CD14-positive monocyte (primary cell): ENCODE data around the gene SPO11. TPM values are rescaled to one million over a fixed set of nuclear protein-coding genes. Genes with fewer than 3 reads are reported as not detected.

ENCODE experiments used
- DNase-seq, 3 donors: peaks; one replicate each; pipeline ENCODE4 v3.0.0-alpha.2; 2011 to 2022
- H2AFZ ChIP-seq: 2 replicates; pipeline ENCODE4 v1.6.0; 2012; ENCODE audit warnings: mild to moderate bottlenecking, low read depth, low read length, inconsistent platforms; ENCODE audit not compliant: insufficient read depth, poor library complexity, severe bottlenecking
- H3K27ac ChIP-seq, 2 donors: 1 replicate in 1 of 2; 2 replicates in 1 of 2; pipeline ENCODE4 v1.5.1; 2012 to 2013; ENCODE audit warnings: low read length in 2 of 2, control low read depth in 1 of 2, inconsistent platforms in 1 of 2, low read depth in 1 of 2, mild to moderate bottlenecking in 1 of 2
- H3K27me3 ChIP-seq, 2 donors: one replicate each; pipeline versions ENCODE4 v1.6.0 to v1.6.1; 2011 to 2013; ENCODE audit warnings: low read length in 2 of 2; ENCODE audit not compliant: control insufficient read depth in 2 of 2, insufficient read depth in 2 of 2
- H3K36me3 ChIP-seq, 2 donors: replicated peaks in 1 of 2; 1 replicate in 1 of 2; 2 replicates in 1 of 2; pipeline versions ENCODE4 v1.5.1 to v1.6.1; 2012 to 2013; ENCODE audit warnings: low read length in 2 of 2, control low read depth in 1 of 2, inconsistent platforms in 1 of 2, mild to moderate bottlenecking in 1 of 2; ENCODE audit not compliant: insufficient read depth in 2 of 2, control insufficient read depth in 1 of 2
- H3K4me1 ChIP-seq, 2 donors: 1 replicate in 1 of 2; 2 replicates in 1 of 2; pipeline versions ENCODE4 v1.5.1 to v1.6.1; 2012 to 2013; ENCODE audit warnings: low read length in 2 of 2, control low read depth in 1 of 2, inconsistent platforms in 1 of 2, mild to moderate bottlenecking in 1 of 2, moderate library complexity in 1 of 2; ENCODE audit not compliant: insufficient read depth in 2 of 2, control insufficient read depth in 1 of 2
- H3K4me2 ChIP-seq: replicated peaks from 2 replicates; pipeline ENCODE3; 2012; ENCODE audit warnings: low read length, moderate library complexity, mild to moderate bottlenecking; ENCODE audit not compliant: poor library complexity, severe bottlenecking; ENCODE audit errors: extremely low read depth
- H3K4me3 ChIP-seq, 3 experiments: fragments of 200-600 bp in 1 of 3; sonication (generic) in 1 of 3; replicated peaks in 1 of 3; 1 replicate in 2 of 3; 2 replicates in 1 of 3; pipeline ENCODE4 v1.5.1; 2011 to 2013; ENCODE audit warnings: low read length in 3 of 3, mild to moderate bottlenecking in 3 of 3, control low read depth in 2 of 3, low read depth in 2 of 3, inconsistent platforms in 1 of 3, moderate library complexity in 1 of 3
- H3K79me2 ChIP-seq: 2 replicates; pipeline ENCODE4 v1.6.0; 2012; ENCODE audit warnings: mild to moderate bottlenecking, control low read depth, inconsistent platforms, low read length, moderate library complexity; ENCODE audit not compliant: insufficient read depth
- H3K9ac ChIP-seq: 2 replicates; pipeline ENCODE4 v1.6.0; 2017; ENCODE audit warnings: low read length, mild to moderate bottlenecking; ENCODE audit not compliant: insufficient read depth, poor library complexity, severe bottlenecking
- H3K9me3 ChIP-seq, 2 donors: replicated peaks in 1 of 2; 1 replicate in 1 of 2; 2 replicates in 1 of 2; pipeline versions ENCODE4 v1.5.1 to v1.6.1; 2012 to 2013; ENCODE audit warnings: low read length in 2 of 2, control low read depth in 1 of 2; ENCODE audit not compliant: control insufficient read depth in 1 of 2, insufficient read depth in 1 of 2
- H4K20me1 ChIP-seq: 2 replicates; pipeline ENCODE4 v1.6.0; 2012; ENCODE audit warnings: mild to moderate bottlenecking, low read length, control low read depth, moderate library complexity; ENCODE audit not compliant: insufficient read depth
- H3K27ac Mint-ChIP-seq, 7 donors: one replicate each; pipeline ENCODE4 v1.8.0; 2020; ENCODE audit warnings: mild to moderate bottlenecking in 7 of 7, mixed read lengths in 7 of 7, moderate library complexity in 6 of 7, inconsistent platforms in 2 of 7
- H3K27me3 Mint-ChIP-seq, 3 donors: one replicate each; pipeline ENCODE4 v1.8.0; 2021 to 2022; ENCODE audit warnings: low read depth in 3 of 3, mild to moderate bottlenecking in 3 of 3, mixed read lengths in 3 of 3, moderate library complexity in 3 of 3, inconsistent platforms in 1 of 3
- H3K36me3 Mint-ChIP-seq, 2 donors: one replicate each; pipeline ENCODE4 v1.8.0; 2020; ENCODE audit warnings: mixed read lengths in 2 of 2, inconsistent platforms in 1 of 2, mild to moderate bottlenecking in 1 of 2
- H3K4me1 Mint-ChIP-seq: one replicate; pipeline ENCODE4 v1.8.0; 2020; ENCODE audit warnings: mild to moderate bottlenecking, mixed read lengths
- H3K4me3 Mint-ChIP-seq, 2 donors: one replicate each; pipeline ENCODE4 v1.8.0; 2020; ENCODE audit warnings: mild to moderate bottlenecking in 2 of 2, mixed read lengths in 2 of 2, moderate library complexity in 1 of 2
- H3K9me3 Mint-ChIP-seq, 7 donors: one replicate each; pipeline ENCODE4 v1.8.0; 2020 to 2022; ENCODE audit warnings: mixed read lengths in 7 of 7, mild to moderate bottlenecking in 6 of 7, moderate library complexity in 6 of 7, inconsistent platforms in 2 of 7
- WGBS: methylation state at CpG from one replicate; pipeline ENCODE4 v1.1.5; 2013; ENCODE audit warnings: missing lambda C conversion rate; ENCODE audit not compliant: insufficient coverage; 5-methylcytosine and 5-hydroxymethylcytosine counted together
- intact Hi-C, 2 donors: fragments of 100-400 bp; cut with micrococcal nuclease; formaldehyde crosslinking; loops; one replicate each; pipeline versions ENCODE4 v1.15.0 to v1.15.1; 2023
- polyA plus RNA-seq, 3 donors: library from polyadenylated mRNA; depleted of rRNA in 1 of 3; unstranded in 2 of 3; stranded (reverse) in 1 of 3; fragments of 300-500 nt in 2 of 3; fragments of >200 nt in 1 of 3; fragmentation: Illumina TruSeq in 2 of 3; gene quantifications; 1 replicate in 2 of 3; 2 replicates in 1 of 3; pipeline ENCODE4 v1.2.3, GENCODE V29; 2012 to 2021
- TF ChIP-seq, protein P1 (sequence below): fragments of 200-600 bp; IDR thresholded peaks from one replicate; pipeline ENCODE4 v1.8.0; 2022; ENCODE audit warnings: antibody characterized with exemption, mild to moderate bottlenecking

The SPO11 gene
- polyA plus RNA-seq, 3 donors = not detected

DNA sequence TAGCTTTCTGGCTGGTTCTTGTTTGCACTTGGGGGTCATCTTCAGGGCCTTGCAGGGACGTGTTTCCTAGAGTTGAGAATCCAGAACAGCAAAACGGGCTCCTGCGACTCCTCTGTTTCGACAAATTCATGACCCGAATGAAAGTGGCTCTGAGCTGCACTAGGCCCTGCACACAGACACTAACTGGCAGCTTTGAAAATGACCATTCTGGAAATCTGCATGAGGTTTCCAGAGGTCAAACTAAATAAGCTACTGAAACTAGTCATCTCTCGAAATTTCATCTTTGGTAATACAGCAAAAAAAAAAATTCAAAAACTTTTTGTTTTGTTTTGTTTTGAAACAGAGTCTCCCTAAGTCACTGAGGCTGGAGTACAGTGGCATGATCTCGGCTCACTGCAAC lies 47.7 kb upstream of the SPO11 start:
- no peaks in the 10 kb centered on the region for H3K36me3 Mint-ChIP-seq
- intact Hi-C loops = no loop called here
- no peaks in the 10 kb centered on the region for H3K4me1 ChIP-seq
- no peak overlapping the region for H3K4me2 ChIP-seq
- TF ChIP-seq, protein P1, sequence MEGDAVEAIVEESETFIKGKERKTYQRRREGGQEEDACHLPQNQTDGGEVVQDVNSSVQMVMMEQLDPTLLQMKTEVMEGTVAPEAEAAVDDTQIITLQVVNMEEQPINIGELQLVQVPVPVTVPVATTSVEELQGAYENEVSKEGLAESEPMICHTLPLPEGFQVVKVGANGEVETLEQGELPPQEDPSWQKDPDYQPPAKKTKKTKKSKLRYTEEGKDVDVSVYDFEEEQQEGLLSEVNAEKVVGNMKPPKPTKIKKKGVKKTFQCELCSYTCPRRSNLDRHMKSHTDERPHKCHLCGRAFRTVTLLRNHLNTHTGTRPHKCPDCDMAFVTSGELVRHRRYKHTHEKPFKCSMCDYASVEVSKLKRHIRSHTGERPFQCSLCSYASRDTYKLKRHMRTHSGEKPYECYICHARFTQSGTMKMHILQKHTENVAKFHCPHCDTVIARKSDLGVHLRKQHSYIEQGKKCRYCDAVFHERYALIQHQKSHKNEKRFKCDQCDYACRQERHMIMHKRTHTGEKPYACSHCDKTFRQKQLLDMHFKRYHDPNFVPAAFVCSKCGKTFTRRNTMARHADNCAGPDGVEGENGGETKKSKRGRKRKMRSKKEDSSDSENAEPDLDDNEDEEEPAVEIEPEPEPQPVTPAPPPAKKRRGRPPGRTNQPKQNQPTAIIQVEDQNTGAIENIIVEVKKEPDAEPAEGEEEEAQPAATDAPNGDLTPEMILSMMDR = no peak
- H3K4me1 Mint-ChIP-seq = no peaks in the 10 kb centered on the region
- H3K79me2 ChIP-seq = no peaks in the 10 kb centered on the region
- H3K4me3 ChIP-seq = no peak overlapping the region
- H3K27me3 Mint-ChIP-seq = peaks cover 27 to 35% (median 32%) of the 10 kb centered on the region in 3 donors
- H2AFZ ChIP-seq = no peak overlapping the region
- no peaks in the 10 kb centered on the region for H3K36me3 ChIP-seq
- H3K9ac ChIP-seq = no peak overlapping the region
- no peak overlapping the region for H3K27ac Mint-ChIP-seq
- peaks cover 0 to 7% (median 0%) of the 10 kb centered on the region in 7 donors for H3K9me3 Mint-ChIP-seq
- no peak for DNase-seq
- no peak overlapping the region for H3K4me3 Mint-ChIP-seq
- no peaks in the 10 kb centered on the region for H4K20me1 ChIP-seq
- H3K27me3 ChIP-seq = peaks cover 0 to 18% of the 10 kb centered on the region in 2 donors
- no peak overlapping the region for H3K27ac ChIP-seq
- WGBS = 95% methylated on average over 6 of the region's 7 CpGs
- H3K9me3 ChIP-seq = no peaks in the 10 kb centered on the region

DNA sequence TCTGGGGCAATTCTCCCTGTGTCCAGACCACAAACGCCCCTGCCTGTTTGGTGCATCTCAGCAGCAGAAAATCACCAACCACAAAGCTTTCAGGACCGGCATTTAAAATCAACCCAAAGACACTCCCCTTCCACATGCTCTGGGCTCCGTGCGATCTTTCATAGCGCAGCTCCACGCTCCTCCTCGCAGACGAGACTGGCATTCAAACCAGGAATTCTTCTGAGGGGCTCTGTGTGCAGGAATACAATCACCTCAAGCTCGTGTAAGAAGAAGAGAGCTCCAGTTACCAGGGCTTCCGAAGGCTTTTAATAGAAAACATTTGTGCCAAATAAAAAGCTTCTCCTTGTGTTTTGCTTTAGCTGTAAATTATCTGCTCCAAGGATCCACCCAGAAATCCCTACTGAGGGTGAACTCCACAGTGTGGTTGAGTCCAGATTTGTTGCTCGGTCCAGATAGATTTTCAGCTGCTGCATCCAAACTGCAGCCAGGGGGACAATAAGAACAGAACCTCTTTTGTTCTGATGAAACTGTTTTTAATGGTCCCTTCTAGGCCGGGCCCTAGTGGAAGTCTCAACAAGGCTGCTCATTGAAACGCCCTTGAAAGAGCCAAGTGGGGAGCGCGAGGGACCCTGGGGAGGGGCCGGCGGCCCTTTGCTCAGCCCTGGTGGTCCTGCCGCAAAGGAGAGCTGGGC lies 46.8 kb upstream of the SPO11 start:
- peaks cover 0 to 21% of the 10 kb centered on the region in 2 donors for H3K27me3 ChIP-seq
- H3K4me1 ChIP-seq = no peaks in the 10 kb centered on the region
- H2AFZ ChIP-seq = no peak overlapping the region
- H3K9me3 ChIP-seq = no peaks in the 10 kb centered on the region
- Mint-ChIP-seq H3K4me1 (no peaks in the 10 kb centered on the region), H3K27me3 (peaks cover 28 to 40% (median 34%) of the 10 kb centered on the region in 3 donors), H3K36me3 (no peaks in the 10 kb centered on the region), H3K27ac (no peak overlapping the region), H3K4me3 (peak overlapping the region in 1 of 2 donors; percentile 5), H3K9me3 (peaks cover 0 to 7% (median 0%) of the 10 kb centered on the region in 7 donors)
- H3K4me2 ChIP-seq = no peak overlapping the region
- WGBS = 53% methylated on average over 13 of the region's 18 CpGs
- H3K27ac ChIP-seq = no peak overlapping the region
- no peak for DNase-seq
- TF ChIP-seq, protein P1 = no peak
- no peaks in the 10 kb centered on the region for H4K20me1 ChIP-seq
- H3K4me3 ChIP-seq = no peak overlapping the region
- H3K36me3 ChIP-seq = no peaks in the 10 kb centered on the region
- intact Hi-C loops = no loop called here
- H3K79me2 ChIP-seq = no peaks in the 10 kb centered on the region
- no peak overlapping the region for H3K9ac ChIP-seq
